Mesenchymal stem cell (in vitro differentiated cells and primary cell): ENCODE data around the gene PDGFC.

Source experiments
- DNase-seq: peaks from one replicate; pipeline ENCODE4 v3.0.0-alpha.2; 2013
- H2AFZ ChIP-seq: one replicate; pipeline ENCODE4 v1.6.1; 2013; ENCODE audit warnings: low read depth, mild to moderate bottlenecking, control low read depth, inconsistent platforms, low read length, moderate library complexity
- H2AK5ac ChIP-seq: 2 replicates; pipeline ENCODE4 v1.6.1; 2013; ENCODE audit warnings: low read length, moderate library complexity, mild to moderate bottlenecking, inconsistent platforms; ENCODE audit not compliant: severe bottlenecking
- H2BK120ac ChIP-seq: one replicate; pipeline ENCODE4 v1.6.1; 2013; ENCODE audit warnings: low read depth, mild to moderate bottlenecking, inconsistent platforms, low read length, moderate library complexity
- H2BK12ac ChIP-seq, 2 experiments: one replicate each; pipeline ENCODE4 v1.6.1; 2013; ENCODE audit warnings: inconsistent platforms in 2 of 2, low read length in 2 of 2, mild to moderate bottlenecking in 2 of 2, moderate library complexity in 2 of 2, control low read depth in 1 of 2
- H2BK15ac ChIP-seq: one replicate; pipeline ENCODE4 v1.6.1; 2013; ENCODE audit warnings: mild to moderate bottlenecking, low read depth, inconsistent platforms; ENCODE audit not compliant: poor library complexity, severe bottlenecking
- H2BK5ac ChIP-seq: 2 replicates; pipeline ENCODE4 v1.6.1; 2013; ENCODE audit warnings: low read depth, mild to moderate bottlenecking, low read length, control low read depth, inconsistent platforms; ENCODE audit not compliant: poor library complexity, severe bottlenecking
- H3K14ac ChIP-seq, 2 experiments: one replicate each; pipeline ENCODE4 v1.6.1; 2013; ENCODE audit warnings: inconsistent platforms in 2 of 2, low read length in 2 of 2, control low read depth in 1 of 2, mild to moderate bottlenecking in 1 of 2, moderate library complexity in 1 of 2
- H3K18ac ChIP-seq, 2 experiments: one replicate each; pipeline ENCODE4 v1.6.1; 2013; ENCODE audit warnings: inconsistent platforms in 2 of 2, low read length in 2 of 2, control low read depth in 1 of 2, low read depth in 1 of 2, mild to moderate bottlenecking in 1 of 2
- H3K23ac ChIP-seq, 2 experiments: one replicate each; pipeline ENCODE4 v1.6.1; 2013; ENCODE audit warnings: inconsistent platforms in 2 of 2, low read length in 2 of 2, mild to moderate bottlenecking in 2 of 2, moderate library complexity in 2 of 2, control low read depth in 1 of 2
- H3K27ac ChIP-seq: 2 replicates; pipeline ENCODE4 v1.5.1; 2013; ENCODE audit warnings: mild to moderate bottlenecking, moderate library complexity, low read length, control low read depth, inconsistent platforms; ENCODE audit not compliant: poor library complexity, severe bottlenecking
- H3K27me3 ChIP-seq, 2 experiments: 2 replicates each; pipeline versions ENCODE4 v1.6.1 to v1.7.0; 2013; ENCODE audit warnings: low read length in 2 of 2, mild to moderate bottlenecking in 2 of 2, moderate library complexity in 2 of 2, control low read depth in 1 of 2, inconsistent platforms in 1 of 2; ENCODE audit not compliant: control insufficient read depth in 1 of 2, insufficient read depth in 1 of 2
- H3K36me3 ChIP-seq, 2 experiments: 2 replicates each; pipeline versions ENCODE4 v1.6.1 to v1.7.0; 2013; ENCODE audit warnings: low read length in 2 of 2, control low read depth in 1 of 2, inconsistent platforms in 1 of 2, low read depth in 1 of 2, mild to moderate bottlenecking in 1 of 2; ENCODE audit not compliant: insufficient read depth in 2 of 2, control insufficient read depth in 1 of 2
- H3K4ac ChIP-seq, 2 experiments: one replicate each; pipeline ENCODE4 v1.6.1; 2013; ENCODE audit warnings: inconsistent platforms in 2 of 2, low read length in 2 of 2, mild to moderate bottlenecking in 2 of 2, moderate library complexity in 2 of 2, control low read depth in 1 of 2, low read depth in 1 of 2
- H3K4me1 ChIP-seq: 2 replicates; pipeline ENCODE4 v1.6.1; 2013; ENCODE audit warnings: low read depth, low read length, control low read depth; ENCODE audit not compliant: control insufficient read depth, insufficient read depth
- H3K4me2 ChIP-seq: 2 replicates; pipeline ENCODE4 v1.6.1; 2013; ENCODE audit warnings: low read length, mild to moderate bottlenecking, inconsistent platforms; ENCODE audit not compliant: poor library complexity, severe bottlenecking
- H3K4me3 ChIP-seq, 2 experiments: 2 replicates each; pipeline versions ENCODE4 v1.5.1 to v1.7.0; 2013; ENCODE audit warnings: low read length in 2 of 2, mild to moderate bottlenecking in 2 of 2, control low read depth in 1 of 2, low read depth in 1 of 2; ENCODE audit not compliant: insufficient read depth in 1 of 2
- H3K79me1 ChIP-seq: replicated peaks from 2 replicates; pipeline ENCODE4 v1.6.1; 2013; ENCODE audit warnings: mild to moderate bottlenecking, control low read depth, low read length, inconsistent platforms; ENCODE audit not compliant: poor library complexity, severe bottlenecking
- H3K9ac ChIP-seq: 2 replicates; pipeline ENCODE4 v1.7.0; 2013; ENCODE audit warnings: mild to moderate bottlenecking, low read length, moderate library complexity
- H3K9me3 ChIP-seq: 2 replicates; pipeline ENCODE4 v1.7.0; 2013; ENCODE audit warnings: mild to moderate bottlenecking, low read length; ENCODE audit not compliant: control insufficient read depth
- H4K8ac ChIP-seq: one replicate; pipeline ENCODE4 v1.6.1; 2013; ENCODE audit warnings: inconsistent platforms, mild to moderate bottlenecking, low read length, moderate library complexity
- H4K91ac ChIP-seq: one replicate; pipeline ENCODE4 v1.6.1; 2013; ENCODE audit warnings: mild to moderate bottlenecking, low read length, inconsistent platforms
- WGBS: methylation state at CpG from one replicate; pipeline ENCODE4 v1.1.7; 2013; ENCODE audit warnings: mixed read lengths; 5-methylcytosine and 5-hydroxymethylcytosine counted together

PDGFC gene

GRCh38 chr4:156975686-156976085, 4.1 kb upstream of the PDGFC start:
- WGBS, result no CpG with 5 or more reads among the region's 2 CpGs
- peaks cover 4% of the 10 kb centered on the region for H3K4me1 ChIP-seq

GRCh38 chr4:156974264-156974663, 2.7 kb upstream of the PDGFC start:
- H2BK12ac ChIP-seq, result no peak overlapping the region
- H3K4me1 ChIP-seq, result peaks cover 4% of the 10 kb centered on the region
- peak overlapping the region; percentile 57 for H3K27ac ChIP-seq
- H2AK5ac ChIP-seq, result no peak overlapping the region
- H2BK120ac ChIP-seq, result no peak overlapping the region
- no peak overlapping the region for H4K91ac ChIP-seq
- no peak overlapping the region for H3K18ac ChIP-seq
- no peak overlapping the region for H2BK5ac ChIP-seq
- WGBS, result 0% methylated on average over 1 of the region's 1 CpG
- H3K27me3 ChIP-seq, result no peaks in the 10 kb centered on the region
- no peak for DNase-seq
- H3K23ac ChIP-seq, result no peak overlapping the region
- H3K9ac ChIP-seq, result no peak overlapping the region
- H3K4me3 ChIP-seq, result no peak overlapping the region
- no peaks in the 10 kb centered on the region for H3K9me3 ChIP-seq
- H2AFZ ChIP-seq, result no peak overlapping the region
- no peak overlapping the region for H3K14ac ChIP-seq
- no peaks in the 10 kb centered on the region for H3K36me3 ChIP-seq
- no peak overlapping the region for H2BK15ac ChIP-seq
- H3K79me1 ChIP-seq, result no peaks in the 10 kb centered on the region
- no peak overlapping the region for H3K4ac ChIP-seq
- H4K8ac ChIP-seq, result no peak overlapping the region
- H3K4me2 ChIP-seq, result no peak overlapping the region

More at GRCh38 chr4:156975686-156976085, 4.1 kb upstream of the PDGFC start:
- Histone ChIP-seq H4K91ac (no peak overlapping the region), H2AK5ac (peak overlapping the region; percentile 98), H3K27ac (peak overlapping the region; percentile 80), H2BK15ac (no peak overlapping the region), H2BK5ac (peak overlapping the region; percentile 79), H3K9ac (no peak overlapping the region), H3K4ac (no peak overlapping the region), H2BK12ac (no peak overlapping the region), H3K27me3 (no peaks in the 10 kb centered on the region), H2AFZ (no peak overlapping the region), H2BK120ac (peak overlapping the region; percentile 81), H4K8ac (no peak overlapping the region), H3K18ac (no peak overlapping the region), H3K36me3 (no peaks in the 10 kb centered on the region), H3K23ac (no peak overlapping the region), H3K4me2 (no peak overlapping the region), H3K9me3 (no peaks in the 10 kb centered on the region), H3K79me1 (no peaks in the 10 kb centered on the region), H3K4me3 (no peak overlapping the region), H3K14ac (no peak overlapping the region)
- no peak for DNase-seq

GRCh38 chr4:156972379-156973015, 898 bp upstream of the PDGFC start:
- Histone ChIP-seq H3K4me3 (peak overlapping the region in 1 of 2 experiments; percentile 85), H3K23ac (no peak overlapping the region), H2AFZ (no peak overlapping the region), H3K27me3 (no peaks in the 10 kb centered on the region), H3K4me1 (peaks cover 4% of the 10 kb centered on the region), H2BK5ac (peak overlapping the region; percentile 71), H3K36me3 (no peaks in the 10 kb centered on the region), H3K4me2 (peak overlapping the region; percentile 61), H2BK15ac (no peak overlapping the region), H3K9me3 (no peaks in the 10 kb centered on the region), H4K8ac (peak overlapping the region; percentile 82), H3K79me1 (no peaks in the 10 kb centered on the region), H2BK120ac (peak overlapping the region; percentile 73), H3K14ac (no peak overlapping the region), H3K18ac (peak overlapping the region in 1 of 2 experiments; percentile 91), H2AK5ac (peak overlapping the region; percentile 30), H3K27ac (peak overlapping the region; percentile 88), H3K9ac (peak overlapping the region; percentile 92), H4K91ac (no peak overlapping the region), H3K4ac (peak overlapping the region in 1 of 2 experiments; percentile 53), H2BK12ac (peak overlapping the region in 1 of 2 experiments; percentile 78)
- DNase-seq, result peak; percentile 84
- WGBS, result 38% methylated on average over 7 of the region's 8 CpGs

GRCh38 chr4:156971165-156971675, 379 bp downstream of the PDGFC start:
- peak overlapping the region; percentile 61 for H3K4me2 ChIP-seq
- H3K36me3 ChIP-seq, result no peaks in the 10 kb centered on the region
- peak overlapping the region; percentile 98 for H2BK5ac ChIP-seq
- H3K79me1 ChIP-seq, result no peaks in the 10 kb centered on the region
- peak overlapping the region; percentile 86 for H2BK15ac ChIP-seq
- H3K18ac ChIP-seq, result peak overlapping the region; percentile 89 to 96
- peak overlapping the region; percentile 92 for H3K9ac ChIP-seq
- peak overlapping the region; percentile 88 for H4K91ac ChIP-seq
- H3K27ac ChIP-seq, result peak overlapping the region; percentile 92
- peak overlapping the region; percentile 56 for H2AFZ ChIP-seq
- peak overlapping the region; percentile 41 to 90 for H3K4ac ChIP-seq
- H3K4me3 ChIP-seq, result peak overlapping the region; percentile 83 to 87
- H2BK12ac ChIP-seq, result peak overlapping the region in 1 of 2 experiments; percentile 76
- H2BK120ac ChIP-seq, result peak overlapping the region; percentile 95
- no peaks in the 10 kb centered on the region for H3K27me3 ChIP-seq
- peak overlapping the region; percentile 96 for H4K8ac ChIP-seq
- H3K9me3 ChIP-seq, result no peaks in the 10 kb centered on the region
- WGBS, result under 1% methylated on average over 32 of the region's 51 CpGs
- H2AK5ac ChIP-seq, result peak overlapping the region; percentile 63
- peaks cover 3% of the 10 kb centered on the region for H3K4me1 ChIP-seq
- peak overlapping the region in 1 of 2 experiments; percentile 58 for H3K14ac ChIP-seq
- no peak for DNase-seq
- no peak overlapping the region for H3K23ac ChIP-seq
